Activated CD8-positive, alpha-beta memory T cell treated with anti-CD3 and anti-CD28 coated beads, Interleukin-2, amount 50 U/mL, for 1 hour (primary cell): ENCODE data around the gene ITGB1BP1.

Experiments used
- DNase-seq: peaks from one replicate; pipeline ENCODE4 v3.0.0-alpha.2; 2020; ENCODE audit errors: extremely low read depth

Gene ITGB1BP1

GRCh38 chr2:9424447-9425164, 1.3 kb upstream of the ITGB1BP1 start:
- no peak for DNase-seq

GRCh38 chr2:9423922-9424272, 569 bp upstream of the ITGB1BP1 start:
- no peak for DNase-seq

- DNase-seq: no peak
Observed at GRCh38 chr2:9422321-9423099, 818 bp downstream of the ITGB1BP1 start.

GRCh38 chr2:9420495-9420894, 2.8 kb downstream of the ITGB1BP1 start:
- DNase-seq: no peak

GRCh38 chr2:9419541-9419940, 3.8 kb downstream of the ITGB1BP1 start:
- no peak for DNase-seq

- DNase-seq: no peak
Observed at GRCh38 chr2:9418746-9419145, 4.6 kb downstream of the ITGB1BP1 start.

DNA sequence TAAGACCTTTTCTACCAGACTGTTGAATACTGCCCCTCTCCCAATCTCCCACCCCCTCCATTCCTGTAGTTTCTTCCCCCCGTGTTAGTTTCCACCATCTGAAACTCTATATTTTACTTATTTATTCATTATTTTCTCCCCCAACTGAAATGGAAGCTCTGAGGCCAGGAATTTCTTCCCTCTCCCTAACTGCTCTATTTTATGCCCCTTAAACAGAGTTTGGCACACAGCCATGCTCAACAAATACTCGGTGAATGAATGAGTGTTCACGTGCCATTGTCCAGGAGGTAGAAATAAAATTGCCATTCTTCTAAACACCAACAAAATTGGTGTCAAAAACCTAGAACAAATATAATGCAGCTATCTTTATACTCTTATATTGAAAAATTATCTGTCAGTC, 5.6 kb downstream of the ITGB1BP1 start:
- DNase-seq: no peak

DNA sequence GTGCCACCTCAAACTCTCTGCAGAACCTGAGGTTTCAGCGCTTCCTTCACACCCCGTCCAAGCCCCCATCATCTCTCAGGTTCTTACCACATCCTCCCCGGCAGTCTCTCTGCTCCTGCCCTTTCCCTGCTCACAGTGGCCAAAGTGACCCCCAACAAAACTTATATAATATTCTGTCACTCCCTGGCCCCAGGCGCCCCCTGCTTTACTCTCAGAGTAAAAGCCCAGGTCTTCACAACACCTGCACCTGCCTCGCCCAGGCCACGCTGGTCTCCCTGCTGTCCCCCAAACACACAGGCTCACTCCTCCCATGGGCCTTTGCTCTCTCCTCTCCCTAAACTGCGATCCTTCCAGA, 6.4 kb downstream of the ITGB1BP1 start:
- DNase-seq: no peak

DNA sequence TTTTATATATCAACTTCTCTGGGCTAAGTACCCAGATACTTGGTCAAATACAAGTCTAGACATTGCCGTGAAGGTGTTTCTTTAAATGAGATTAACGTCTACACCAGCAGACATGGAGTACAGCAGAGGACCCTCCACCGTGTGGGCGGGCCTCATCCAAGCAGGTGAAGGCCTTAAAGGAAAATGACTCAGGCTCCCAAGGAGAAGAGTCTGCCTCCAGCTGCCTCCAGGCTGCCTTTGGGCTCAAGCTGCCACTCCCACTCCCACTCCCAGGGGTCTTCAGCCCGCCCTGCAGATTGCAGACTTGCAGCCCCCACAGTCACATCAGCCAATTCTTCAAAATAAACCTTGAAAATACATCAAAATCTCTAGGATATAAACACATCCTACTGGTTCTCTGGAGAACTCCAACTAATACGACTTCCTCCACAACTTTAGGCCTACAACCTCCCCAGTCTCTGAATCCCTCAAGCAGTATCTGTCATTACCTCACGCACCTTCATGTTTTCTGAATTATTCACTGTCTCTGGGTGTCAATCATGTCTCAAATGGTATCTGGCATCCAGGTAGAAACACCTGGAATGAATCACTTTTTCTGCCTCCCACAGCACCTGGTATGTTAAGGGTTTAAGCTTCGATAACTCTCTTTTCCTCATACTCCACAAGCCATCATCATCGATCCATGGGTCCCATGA, 6.9 kb downstream of the ITGB1BP1 start:
- DNase-seq: no peak

DNA sequence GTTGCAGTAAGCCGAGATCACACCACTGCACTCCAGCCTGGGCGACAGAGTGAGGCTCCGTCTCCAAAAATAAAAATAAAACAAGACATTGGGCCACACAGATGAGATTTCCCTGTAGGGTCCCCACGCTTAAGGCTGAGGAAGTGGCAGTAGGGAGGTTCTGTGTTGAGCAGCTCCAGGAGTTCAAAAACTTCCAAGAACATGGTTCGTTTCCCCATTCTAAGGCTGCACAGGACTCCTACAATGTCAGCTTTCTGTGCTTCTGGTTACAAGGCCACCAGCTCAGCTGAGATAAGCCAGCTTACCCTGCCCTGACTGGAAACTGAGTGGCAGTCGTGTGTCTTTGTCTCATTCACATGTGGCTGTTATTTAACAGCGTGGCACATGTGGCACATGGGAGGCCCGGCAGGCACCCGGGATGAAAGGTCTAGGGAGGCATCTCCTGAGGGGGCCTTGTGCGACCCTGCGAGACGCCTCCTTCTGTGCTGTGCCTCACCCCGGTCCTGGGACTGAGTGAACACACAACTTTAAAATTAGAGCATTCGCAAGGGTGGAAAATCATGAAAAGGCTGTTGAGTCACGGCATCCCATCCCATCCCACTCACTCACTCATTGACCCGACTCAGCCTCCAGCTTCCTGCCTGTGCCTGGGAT, 7.7 kb downstream of the ITGB1BP1 start:
- no peak for DNase-seq

GRCh38 chr2:9412781-9413180, 10.5 kb downstream of the ITGB1BP1 start:
- DNase-seq: no peak

GRCh38 chr2:9410108-9410507, 13.2 kb downstream of the ITGB1BP1 start:
- no peak for DNase-seq

- DNase-seq: no peak
Observed at GRCh38 chr2:9408641-9409151, 14.6 kb downstream of the ITGB1BP1 start.

- no peak for DNase-seq
Observed at GRCh38 chr2:9407363-9407811, 15.9 kb downstream of the ITGB1BP1 start.

DNA sequence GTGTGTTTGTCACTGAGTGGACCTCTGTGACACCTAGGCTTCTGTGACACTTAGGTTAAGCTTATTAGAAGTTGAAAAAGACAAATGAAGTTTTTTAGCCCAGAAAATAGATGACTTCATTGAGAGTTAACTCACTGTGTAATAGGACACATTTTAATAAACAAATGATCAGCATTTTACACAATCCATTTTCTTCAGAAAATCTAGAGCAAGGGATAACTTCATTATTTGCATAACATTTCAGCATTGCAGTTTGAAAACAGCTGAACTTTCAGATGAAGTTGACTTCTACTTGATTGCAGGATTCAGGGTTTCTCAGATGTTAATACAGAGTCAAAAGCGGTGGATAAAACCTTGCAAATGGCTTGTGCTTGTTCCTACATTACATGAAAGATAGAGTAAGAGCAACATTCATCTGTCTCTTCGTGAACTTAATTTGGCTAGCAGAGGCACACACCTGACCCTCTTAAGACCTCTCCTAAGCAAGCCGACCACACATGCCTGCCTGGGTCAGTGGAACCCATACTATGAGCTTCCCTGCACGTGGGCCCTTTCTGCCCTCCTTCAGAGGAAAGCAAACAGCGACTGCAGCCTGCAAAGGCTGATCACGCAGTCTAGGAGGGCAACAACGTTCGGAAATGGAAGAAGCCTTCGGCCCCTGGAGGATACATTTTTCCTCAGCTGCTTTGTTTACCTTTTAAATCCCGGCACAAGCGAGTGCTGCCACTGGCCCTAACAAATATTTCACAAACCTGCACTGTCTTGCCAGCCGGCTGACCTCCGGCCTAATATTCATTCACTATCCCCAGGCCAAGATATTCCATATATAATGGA, 16.6 kb downstream of the ITGB1BP1 start:
- DNase-seq: no peak

- DNase-seq: no peak
Observed at GRCh38 chr2:9405636-9406035, 17.7 kb downstream of the ITGB1BP1 start.

DNA sequence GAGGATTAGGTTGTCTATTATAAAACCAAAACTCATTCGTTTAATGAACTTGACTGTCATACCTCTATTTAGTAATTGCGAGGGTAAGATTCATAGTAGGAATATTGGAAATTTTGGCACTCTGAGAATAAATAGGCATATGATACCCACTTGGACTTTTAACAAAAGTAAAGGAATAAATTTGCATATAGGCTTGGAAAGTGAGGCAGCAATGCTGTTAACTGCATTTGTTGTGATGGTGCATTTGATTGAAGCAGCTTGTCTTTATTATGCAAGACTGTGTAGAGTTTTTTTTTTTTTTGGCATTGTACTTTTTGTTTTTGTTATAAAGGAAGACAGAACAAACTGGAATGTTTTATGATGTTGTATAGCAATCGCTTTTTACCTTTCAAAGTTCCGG, 18.9 kb downstream of the ITGB1BP1 start:
- no peak for DNase-seq

DNA sequence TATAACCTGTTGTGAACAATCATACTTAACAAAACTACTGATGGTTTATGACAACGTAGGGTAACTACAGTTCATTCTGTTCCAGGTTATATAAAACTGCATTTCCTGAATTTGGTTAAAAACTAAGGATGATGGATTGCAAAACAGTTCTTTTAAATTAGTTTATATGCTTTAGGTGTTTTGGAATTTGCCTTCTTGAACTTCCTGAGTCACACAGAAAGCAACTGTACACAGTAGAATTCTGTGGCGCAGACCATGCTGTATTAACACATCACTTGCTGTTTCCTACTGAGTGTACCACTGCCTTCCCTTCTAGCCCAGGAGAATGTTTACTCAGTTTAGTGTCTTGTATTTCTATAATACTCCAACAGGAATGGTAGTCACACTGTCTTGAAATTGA, 19.4 kb downstream of the ITGB1BP1 start:
- DNase-seq: no peak

- no peak for DNase-seq
Observed at GRCh38 chr2:9401646-9402371, 21.5 kb downstream of the ITGB1BP1 start.

DNA sequence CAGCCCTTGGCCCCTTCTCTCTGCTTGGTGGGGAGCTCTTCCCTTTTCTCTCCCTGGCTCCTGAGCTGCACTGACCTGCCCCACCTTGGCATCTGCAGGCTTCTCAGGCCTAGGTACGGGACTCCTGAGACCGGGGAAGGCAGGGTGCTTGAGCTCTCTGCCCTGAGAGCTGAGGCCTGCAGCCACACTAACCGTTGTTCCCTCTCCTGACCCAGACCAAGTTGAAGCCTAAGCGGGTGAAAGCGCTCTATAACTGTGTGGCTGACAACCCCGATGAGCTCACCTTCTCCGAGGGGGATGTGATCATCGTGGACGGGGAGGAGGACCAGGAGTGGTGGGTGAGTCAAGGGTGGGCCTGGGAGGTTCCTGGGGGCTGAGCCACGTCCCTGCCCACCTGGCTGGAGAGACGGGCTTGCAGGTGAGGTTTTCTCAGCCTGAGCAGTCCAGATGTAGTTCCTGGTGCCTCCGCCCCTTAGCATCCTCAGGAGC, 22.2 kb downstream of the ITGB1BP1 start:
- no peak for DNase-seq
